Retinal pigment epithelial cell (primary cell): ENCODE data around the gene DYNC2LI1.

Experiments
- DNase-seq: peaks from one replicate; pipeline ENCODE4 v3.0.0-alpha.2; 2010; ENCODE audit warnings: low read depth
- H3K4me3 ChIP-seq: 2 replicates; pipeline ENCODE4 v1.5.1; 2011; ENCODE audit warnings: mild to moderate bottlenecking, low read length, control low read depth, moderate library complexity
- CTCF ChIP-seq: conservative IDR thresholded peaks from 2 replicates; pipeline ENCODE4 v1.5.1; 2011; ENCODE audit warnings: low read depth, low read length, control low read depth, inconsistent platforms

The DYNC2LI1 gene

GRCh38 chr2:43853141-43854081, 79.6 kb downstream of the DYNC2LI1 start:
- H3K4me3 ChIP-seq, result no peak overlapping the region
- DNase-seq, result no peak
- TF ChIP-seq CTCF, result no peak

- TF ChIP-seq CTCF, result no peak
- no peak overlapping the region for H3K4me3 ChIP-seq
- DNase-seq, result no peak
Observed at GRCh38 chr2:43854671-43855070, 80.8 kb downstream of the DYNC2LI1 start.

DNA sequence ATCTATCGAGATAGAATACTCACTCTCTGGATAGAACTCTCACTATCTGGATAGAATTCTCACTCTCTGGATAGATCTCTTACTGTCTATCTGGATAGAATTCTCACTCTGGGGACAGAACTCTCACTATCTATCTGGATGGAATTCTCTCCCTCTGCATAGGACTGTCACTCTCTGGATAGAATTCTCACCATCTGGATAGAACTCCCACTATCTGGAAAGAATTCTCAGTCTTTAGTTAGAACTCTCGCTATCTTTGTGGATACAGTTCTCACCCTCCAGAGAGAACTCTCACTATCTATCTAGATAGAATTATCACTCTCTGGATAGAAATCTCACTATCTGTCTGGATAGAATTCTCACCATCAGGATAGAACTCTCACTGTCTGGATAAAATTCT, 81.5 kb downstream of the DYNC2LI1 start:
- no peak for TF ChIP-seq CTCF
- no peak for DNase-seq

More for the DNA sequence above, 81.5 kb downstream of the DYNC2LI1 start:
- H3K4me3 ChIP-seq, result no peak overlapping the region
